ENCODE data around the gene STOX1. TPM values are rescaled to one million over a fixed set of nuclear protein-coding genes. Genes with fewer than 3 reads are reported as not detected.

Gene STOX1
- polyA plus RNA-seq, 3 donors, result 0.03 TPM; not detected in 2

DNA sequence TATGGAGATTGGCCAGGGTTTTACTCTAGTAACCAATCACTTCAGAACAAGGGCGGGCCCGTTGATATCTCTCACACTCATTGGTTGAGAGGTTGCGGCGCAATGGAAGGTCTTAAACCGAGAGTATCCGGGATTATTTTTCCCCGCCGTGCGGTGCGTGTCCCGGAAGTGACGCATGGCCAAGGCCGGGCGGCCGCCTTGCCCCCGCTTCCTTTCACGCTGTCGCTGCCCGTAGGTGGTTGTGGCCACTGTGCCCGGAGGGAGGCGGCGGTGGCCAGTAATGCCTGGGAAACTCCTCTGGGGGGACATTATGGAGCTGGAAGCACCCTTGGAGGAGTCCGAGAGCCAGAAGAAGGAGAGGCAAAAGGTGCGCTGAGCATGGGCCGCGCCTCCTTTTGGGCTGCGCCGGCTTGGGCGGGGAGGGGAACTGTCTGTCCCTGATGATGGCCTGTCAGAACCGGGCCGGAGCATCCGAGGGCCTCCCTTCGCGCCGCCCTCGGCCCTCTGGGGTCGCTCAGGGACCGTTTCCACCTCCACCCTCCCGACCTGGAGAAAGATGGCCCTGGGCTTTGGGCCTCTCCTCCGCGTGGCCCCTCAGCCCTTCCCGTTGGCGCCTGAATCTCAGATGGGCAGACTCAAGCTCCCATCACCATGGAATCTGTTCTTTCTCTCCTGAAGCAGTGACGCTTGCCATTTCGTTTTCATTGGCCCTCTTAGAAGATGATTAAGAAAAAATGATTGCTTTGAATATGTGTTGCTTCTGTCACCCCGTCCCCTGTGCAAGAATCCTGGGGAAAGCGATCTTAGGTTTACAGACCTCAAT, 74.0 kb downstream of the STOX1 start, which contains the start of gene DDX50:
Gene DDX50, plus strand, starts transcription at position 211 of the 823 bp plus-strand sequence. Its CDS starts 70 bp downstream, at position 281.
- Mint-ChIP-seq H3K9me3 (no peaks in the 10 kb centered on the region), H3K27ac (peak within 1 kb of the TSS; percentile 94 to 98 (median 97)), H3K4me3 (peak within 1 kb of the TSS; percentile 91 to 97), H3K4me1 (peaks cover 29% of the 10 kb centered on the region), H3K27me3 (ENCODE audit: low read depth in 3 of 3) (peaks cover 0 to 2% (median 0%) of the 10 kb centered on the region in 3 donors), H3K36me3 (peaks cover 8 to 9% of the 10 kb centered on the region in 2 donors)
- Histone ChIP-seq H3K4me2 (replicated peaks; ENCODE audit: extremely low read depth, low read length, poor library complexity, severe bottlenecking) (peak within 1 kb of the TSS; percentile 68), H3K27me3 (ENCODE audit: control insufficient read depth in 2 of 2, insufficient read depth in 2 of 2, low read length in 2 of 2) (no peaks in the 10 kb centered on the region), H3K9ac (ENCODE audit: insufficient read depth, low read length, poor library complexity, severe bottlenecking) (peak within 1 kb of the TSS; percentile 95), H3K36me3 (replicated peaks in 1 of 2; ENCODE audit: control insufficient read depth in 1 of 2, insufficient read depth in 2 of 2, low read length in 2 of 2) (peaks cover 3 to 4% of the 10 kb centered on the region in 2 donors), H3K4me1 (ENCODE audit: control insufficient read depth in 1 of 2, insufficient read depth in 2 of 2, low read length in 2 of 2) (peaks cover 15 to 22% of the 10 kb centered on the region in 2 donors), H3K9me3 (replicated peaks in 1 of 2; ENCODE audit: control insufficient read depth in 1 of 2, insufficient read depth in 1 of 2, low read length in 2 of 2) (no peaks in the 10 kb centered on the region), H4K20me1 (ENCODE audit: insufficient read depth, low read length) (no peaks in the 10 kb centered on the region), H3K79me2 (ENCODE audit: insufficient read depth, low read length) (peaks cover 47% of the 10 kb centered on the region), H3K4me3 (replicated peaks in 1 of 3; ENCODE audit: low read depth in 2 of 3, low read length in 3 of 3) (peak within 1 kb of the TSS; percentile 82 to 87 (median 84)), H3K27ac (ENCODE audit: low read depth in 1 of 2, low read length in 2 of 2) (peak within 1 kb of the TSS; percentile 86 to 98), H2AFZ (ENCODE audit: insufficient read depth, low read depth, low read length, poor library complexity, severe bottlenecking) (peak within 1 kb of the TSS; percentile 93)
- WGBS (ENCODE audit: insufficient coverage), result 0% methylated on average over 43 of the region's 47 CpGs
- TF ChIP-seq, protein P1, sequence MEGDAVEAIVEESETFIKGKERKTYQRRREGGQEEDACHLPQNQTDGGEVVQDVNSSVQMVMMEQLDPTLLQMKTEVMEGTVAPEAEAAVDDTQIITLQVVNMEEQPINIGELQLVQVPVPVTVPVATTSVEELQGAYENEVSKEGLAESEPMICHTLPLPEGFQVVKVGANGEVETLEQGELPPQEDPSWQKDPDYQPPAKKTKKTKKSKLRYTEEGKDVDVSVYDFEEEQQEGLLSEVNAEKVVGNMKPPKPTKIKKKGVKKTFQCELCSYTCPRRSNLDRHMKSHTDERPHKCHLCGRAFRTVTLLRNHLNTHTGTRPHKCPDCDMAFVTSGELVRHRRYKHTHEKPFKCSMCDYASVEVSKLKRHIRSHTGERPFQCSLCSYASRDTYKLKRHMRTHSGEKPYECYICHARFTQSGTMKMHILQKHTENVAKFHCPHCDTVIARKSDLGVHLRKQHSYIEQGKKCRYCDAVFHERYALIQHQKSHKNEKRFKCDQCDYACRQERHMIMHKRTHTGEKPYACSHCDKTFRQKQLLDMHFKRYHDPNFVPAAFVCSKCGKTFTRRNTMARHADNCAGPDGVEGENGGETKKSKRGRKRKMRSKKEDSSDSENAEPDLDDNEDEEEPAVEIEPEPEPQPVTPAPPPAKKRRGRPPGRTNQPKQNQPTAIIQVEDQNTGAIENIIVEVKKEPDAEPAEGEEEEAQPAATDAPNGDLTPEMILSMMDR (IDR thresholded peaks at IDR 0.05), result no peak
- intact Hi-C loops (cut with micrococcal nuclease), result loop anchor here in 1 of 2 donors (2.0 to 5.0 kb wide), 2 partner anchors 55 to 179 kb away; partner anchors contain the start of genes CCAR1 and DDX21
- DNase-seq, result peak; percentile 98 to 100 (median 99)

DNA sequence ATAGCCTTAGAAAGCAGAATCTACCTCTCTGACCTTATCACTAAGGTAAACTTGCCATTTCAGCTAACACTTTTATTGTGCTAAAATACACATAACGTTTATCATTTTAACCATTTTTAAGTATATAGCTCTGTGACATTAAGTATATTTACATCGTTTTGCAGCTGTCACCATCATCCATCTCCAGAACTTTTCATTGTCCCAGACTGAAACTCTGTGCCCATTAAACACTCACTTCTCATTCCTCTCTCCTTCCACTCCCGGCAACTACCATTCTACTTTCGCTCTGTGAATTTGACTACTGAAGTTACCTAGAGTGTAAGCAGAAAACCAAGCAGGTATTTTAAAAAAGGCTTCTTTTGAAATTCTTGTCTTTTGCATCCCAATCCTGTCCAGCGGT, 75.1 kb downstream of the STOX1 start:
- TF ChIP-seq, protein P1 (IDR thresholded peaks at IDR 0.05), result no peak
- no peak for DNase-seq
- peaks cover 53% of the 10 kb centered on the region for H3K79me2 ChIP-seq (ENCODE audit: insufficient read depth, low read length)
- Mint-ChIP-seq H3K27me3 (ENCODE audit: low read depth in 3 of 3) (no peaks in the 10 kb centered on the region), H3K9me3 (no peaks in the 10 kb centered on the region), H3K4me1 (peaks cover 24% of the 10 kb centered on the region), H3K36me3 (peaks cover 19 to 20% of the 10 kb centered on the region in 2 donors), H3K4me3 (no peak overlapping the region), H3K27ac (peak overlapping the region in 1 of 7 donors; percentile 53)
- no peak overlapping the region for H3K9ac ChIP-seq (ENCODE audit: insufficient read depth, low read length, poor library complexity, severe bottlenecking)
- 83% methylated on average over 1 of the region's 5 CpGs for WGBS (ENCODE audit: insufficient coverage)
- H3K36me3 ChIP-seq (replicated peaks in 1 of 2; ENCODE audit: control insufficient read depth in 1 of 2, insufficient read depth in 2 of 2, low read length in 2 of 2), result peaks cover 11 to 14% of the 10 kb centered on the region in 2 donors
- H2AFZ ChIP-seq (ENCODE audit: insufficient read depth, low read depth, low read length, poor library complexity, severe bottlenecking), result no peak overlapping the region
- H3K9me3 ChIP-seq (replicated peaks in 1 of 2; ENCODE audit: control insufficient read depth in 1 of 2, insufficient read depth in 1 of 2, low read length in 2 of 2), result no peaks in the 10 kb centered on the region
- no peaks in the 10 kb centered on the region for H4K20me1 ChIP-seq (ENCODE audit: insufficient read depth, low read length)
- H3K4me1 ChIP-seq (ENCODE audit: control insufficient read depth in 1 of 2, insufficient read depth in 2 of 2, low read length in 2 of 2), result peaks cover 15 to 22% of the 10 kb centered on the region in 2 donors
- H3K4me2 ChIP-seq (replicated peaks; ENCODE audit: extremely low read depth, low read length, poor library complexity, severe bottlenecking), result peak overlapping the region; percentile 68
- intact Hi-C loops (cut with micrococcal nuclease), result loop anchor here in 1 of 2 donors (5.0 kb wide), 1 partner anchor 180 kb away; the partner anchor contains the start of gene CCAR1
- no peak overlapping the region for H3K27ac ChIP-seq (ENCODE audit: low read depth in 1 of 2, low read length in 2 of 2)
- H3K4me3 ChIP-seq (replicated peaks in 1 of 3; ENCODE audit: low read depth in 2 of 3, low read length in 3 of 3), result no peak overlapping the region
- no peaks in the 10 kb centered on the region for H3K27me3 ChIP-seq (ENCODE audit: control insufficient read depth in 2 of 2, insufficient read depth in 2 of 2, low read length in 2 of 2)
